Tibial nerve (tissue), 4 donors: ENCODE measurements around the gene MRPL34. TPM values are rescaled to one million over a fixed set of nuclear protein-coding genes. Genes with fewer than 3 reads are reported as not detected.
"Not testable (repeated sequence)": the region's sequence is repeated elsewhere in the genome, so short reads cannot be mapped to it uniquely, and the experiment has no call there.

Experiments
- DNase-seq, 2 donors: peaks; one replicate each; pipeline ENCODE4 v3.0.0-alpha.2; 2019; ENCODE audit warnings: low spot score in 2 of 2
- H3K27ac ChIP-seq, 4 donors: fragments of 200-600 bp; sonication (generic) in 3 of 4; one replicate each; pipeline ENCODE4 v1.5.1; 2017 to 2019; ENCODE audit warnings: mild to moderate bottlenecking in 1 of 4
- H3K27me3 ChIP-seq, 2 donors: fragments of 200-600 bp; sonication (generic) in 1 of 2; one replicate each; pipeline versions ENCODE4 v1.5.1 to v1.6.0; 2017 to 2019
- H3K36me3 ChIP-seq, 3 donors: fragments of 200-600 bp; sonication (generic); one replicate each; pipeline ENCODE4 v1.5.1; 2018 to 2019
- H3K4me1 ChIP-seq, 4 donors: fragments of 200-600 bp; sonication (generic) in 3 of 4; one replicate each; pipeline ENCODE4 v1.5.1; 2017 to 2019
- H3K4me3 ChIP-seq, 4 donors: fragments of 200-600 bp; sonication (generic) in 3 of 4; one replicate each; pipeline ENCODE4 v1.5.1; 2017 to 2019; ENCODE audit warnings: mild to moderate bottlenecking in 1 of 4, moderate library complexity in 1 of 4
- H3K9me3 ChIP-seq, 4 donors: fragments of 200-600 bp; sonication (generic) in 3 of 4; one replicate each; pipeline ENCODE4 v1.5.1; 2017 to 2019
- EP300 ChIP-seq, 2 donors: sonication (generic); formaldehyde crosslinking; IDR thresholded peaks; one replicate each; pipeline ENCODE4 v1.6.1; 2017; ENCODE audit warnings: antibody characterized with exemption in 2 of 2, mild to moderate bottlenecking in 1 of 2
- POLR2A ChIP-seq, 2 donors: fragments of 450-650 bp; IDR thresholded peaks; one replicate each; pipeline ENCODE4 v1.6.1; 2017; ENCODE audit warnings: antibody characterized with exemption in 2 of 2, mild to moderate bottlenecking in 2 of 2, moderate library complexity in 2 of 2
- WGBS, 2 donors: methylation state at CpG; one replicate each; pipeline ENCODE4 v1.1.5; 2018; 5-methylcytosine and 5-hydroxymethylcytosine counted together
- total RNA-seq, 4 donors: library from RNA; depleted of rRNA; stranded (reverse); fragments of >200 nt; gene quantifications; one replicate each; pipeline ENCODE4 v1.1.0, GENCODE V29; 2016
- TF ChIP-seq, protein P1 (sequence below), 5 experiments: fragments of 200-600 bp in 3 of 5; fragments of 450-650 bp in 2 of 5; sonication (generic) in 3 of 5; IDR thresholded peaks; one replicate each; pipeline ENCODE4 v1.5.1; 2016 to 2019; ENCODE audit warnings: antibody characterized with exemption in 5 of 5, mild to moderate bottlenecking in 3 of 5, moderate library complexity in 2 of 5

Gene MRPL34
- total RNA-seq, 4 donors from 2014 or later: 143 to 187 (median 175) TPM

- H3K27ac ChIP-seq: peak overlapping the region in 3 of 4 donors; percentile 73 to 81 (median 79)
- DNase-seq: peak; percentile 48 to 75
- H3K4me3 ChIP-seq: peak overlapping the region; percentile 31 to 65 (median 50)
- no peak for TF ChIP-seq EP300 (IDR thresholded peaks at IDR 0.05)
- TF ChIP-seq, protein P1, sequence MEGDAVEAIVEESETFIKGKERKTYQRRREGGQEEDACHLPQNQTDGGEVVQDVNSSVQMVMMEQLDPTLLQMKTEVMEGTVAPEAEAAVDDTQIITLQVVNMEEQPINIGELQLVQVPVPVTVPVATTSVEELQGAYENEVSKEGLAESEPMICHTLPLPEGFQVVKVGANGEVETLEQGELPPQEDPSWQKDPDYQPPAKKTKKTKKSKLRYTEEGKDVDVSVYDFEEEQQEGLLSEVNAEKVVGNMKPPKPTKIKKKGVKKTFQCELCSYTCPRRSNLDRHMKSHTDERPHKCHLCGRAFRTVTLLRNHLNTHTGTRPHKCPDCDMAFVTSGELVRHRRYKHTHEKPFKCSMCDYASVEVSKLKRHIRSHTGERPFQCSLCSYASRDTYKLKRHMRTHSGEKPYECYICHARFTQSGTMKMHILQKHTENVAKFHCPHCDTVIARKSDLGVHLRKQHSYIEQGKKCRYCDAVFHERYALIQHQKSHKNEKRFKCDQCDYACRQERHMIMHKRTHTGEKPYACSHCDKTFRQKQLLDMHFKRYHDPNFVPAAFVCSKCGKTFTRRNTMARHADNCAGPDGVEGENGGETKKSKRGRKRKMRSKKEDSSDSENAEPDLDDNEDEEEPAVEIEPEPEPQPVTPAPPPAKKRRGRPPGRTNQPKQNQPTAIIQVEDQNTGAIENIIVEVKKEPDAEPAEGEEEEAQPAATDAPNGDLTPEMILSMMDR (IDR thresholded peaks at IDR 0.05): peak; percentile 55 to 77 (median 65)
- 0 to 7% methylated on average over 3 to 11 of the region's 46 CpGs for WGBS, 2 donors
- peaks cover 0 to 22% (median 0%) of the 10 kb centered on the region in 3 donors for H3K36me3 ChIP-seq
- peaks cover 0 to 22% (median 7%) of the 10 kb centered on the region in 4 donors for H3K4me1 ChIP-seq
- no peaks in the 10 kb centered on the region for H3K27me3 ChIP-seq
- no peaks in the 10 kb centered on the region for H3K9me3 ChIP-seq
Measured at GRCh38 chr19:17292301-17293074, 13.2 kb upstream of the MRPL34 start.

DNA sequence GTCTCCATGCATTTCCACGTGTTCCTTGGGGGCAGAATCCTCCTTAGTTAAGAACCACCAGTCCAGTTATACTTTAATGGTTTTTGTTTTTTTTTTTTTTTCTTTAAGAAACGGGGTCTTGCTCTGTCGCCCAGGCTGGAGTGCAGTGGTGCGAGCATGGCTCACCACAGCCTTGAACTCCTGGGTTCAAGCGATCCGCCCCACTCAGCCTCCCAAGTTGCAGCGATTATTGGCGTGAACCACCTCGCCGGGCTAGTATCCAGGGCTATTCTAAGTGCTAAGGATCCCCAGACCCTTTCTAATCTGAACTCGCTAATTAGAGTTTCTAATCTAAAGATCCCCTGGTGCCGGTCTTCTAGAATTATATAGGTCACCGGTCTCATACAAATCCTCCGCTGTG lies 12.1 kb upstream of the MRPL34 start:
- peaks cover 0 to 3% (median 0%) of the 10 kb centered on the region in 4 donors for H3K9me3 ChIP-seq
- H3K4me1 ChIP-seq: peaks cover 0 to 22% (median 7%) of the 10 kb centered on the region in 4 donors
- 87 to 95% methylated on average over 14 of the region's 14 CpGs for WGBS, 2 donors
- TF ChIP-seq, protein P1 (IDR thresholded peaks at IDR 0.05): no peak
- TF ChIP-seq EP300 (IDR thresholded peaks at IDR 0.05): no peak
- no peak for TF ChIP-seq POLR2A (IDR thresholded peaks at IDR 0.05)
- H3K4me3 ChIP-seq: no peak overlapping the region
- no peaks in the 10 kb centered on the region for H3K27me3 ChIP-seq
- no peak for DNase-seq
- H3K36me3 ChIP-seq: peaks cover 0 to 32% (median 0%) of the 10 kb centered on the region in 3 donors
- no peak overlapping the region for H3K27ac ChIP-seq

- peaks cover 0 to 36% (median 0%) of the 10 kb centered on the region in 3 donors for H3K36me3 ChIP-seq
- peaks cover 0 to 3% (median 0%) of the 10 kb centered on the region in 4 donors for H3K9me3 ChIP-seq
- no peak overlapping the region for H3K4me3 ChIP-seq
- TF ChIP-seq, protein P1 (IDR thresholded peaks at IDR 0.05): no peak
- no peak for TF ChIP-seq POLR2A (IDR thresholded peaks at IDR 0.05)
- no peak for TF ChIP-seq EP300 (IDR thresholded peaks at IDR 0.05)
- 83 to 84% methylated on average over 36 to 40 of the region's 48 CpGs for WGBS, 2 donors
- H3K4me1 ChIP-seq: peaks cover 0 to 22% (median 7%) of the 10 kb centered on the region in 4 donors
- DNase-seq: no peak
- H3K27ac ChIP-seq: no peak overlapping the region
- H3K27me3 ChIP-seq: no peaks in the 10 kb centered on the region
Measured at GRCh38 chr19:17294051-17294891, 11.4 kb upstream of the MRPL34 start.

DNA sequence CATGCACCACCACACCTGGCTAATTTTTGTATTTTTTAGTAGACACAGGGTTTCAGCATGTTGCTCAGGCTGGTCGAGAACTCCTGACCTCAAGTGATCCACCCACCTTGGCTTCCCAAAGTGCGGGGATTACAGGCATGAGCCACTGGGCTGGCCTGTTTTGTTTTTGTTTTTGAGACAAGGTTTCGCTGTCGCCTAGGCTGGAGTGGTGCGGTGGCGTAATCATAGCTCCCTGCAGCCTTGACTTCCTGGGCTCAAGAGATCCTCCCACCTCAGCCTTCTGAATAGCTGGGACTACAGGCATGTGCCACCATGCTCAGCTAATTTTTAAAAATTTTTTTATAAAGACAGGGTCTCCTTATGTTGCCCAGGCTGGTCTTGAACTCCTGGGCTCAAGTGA lies 10.1 kb upstream of the MRPL34 start:
- H3K4me1 ChIP-seq: peaks cover 0 to 17% (median 7%) of the 10 kb centered on the region in 4 donors
- H3K4me3 ChIP-seq, H3K9me3 ChIP-seq, DNase-seq, H3K27me3 ChIP-seq, H3K27ac ChIP-seq: not testable (repeated sequence)
- 97% methylated on average over 6 of the region's 6 CpGs for WGBS, 2 donors
- peaks cover 0 to 42% (median 0%) of the 10 kb centered on the region in 3 donors for H3K36me3 ChIP-seq

GRCh38 chr19:17296273-17296672 lies 9.4 kb upstream of the MRPL34 start:
- DNase-seq: no peak
- Histone ChIP-seq H3K36me3 (peaks cover 0 to 49% (median 0%) of the 10 kb centered on the region in 3 donors), H3K9me3 (peaks cover 0 to 3% (median 0%) of the 10 kb centered on the region in 4 donors), H3K4me1 (peaks cover 0 to 17% (median 7%) of the 10 kb centered on the region in 4 donors), H3K4me3 (no peak overlapping the region), H3K27ac (no peak overlapping the region), H3K27me3 (no peaks in the 10 kb centered on the region)
- TF ChIP-seq POLR2A (IDR thresholded peaks at IDR 0.05) (no peak), EP300 (IDR thresholded peaks at IDR 0.05) (no peak)
- TF ChIP-seq, protein P1 (IDR thresholded peaks at IDR 0.05): no peak
- 61 to 64% methylated on average over 4 of the region's 4 CpGs for WGBS, 2 donors
